Measurements from ENCODE around the gene MFN2.
"Not testable (repeated sequence)": the region's sequence is repeated elsewhere in the genome, so short reads cannot be mapped to it uniquely, and the experiment has no call there.

Gene MFN2

DNA sequence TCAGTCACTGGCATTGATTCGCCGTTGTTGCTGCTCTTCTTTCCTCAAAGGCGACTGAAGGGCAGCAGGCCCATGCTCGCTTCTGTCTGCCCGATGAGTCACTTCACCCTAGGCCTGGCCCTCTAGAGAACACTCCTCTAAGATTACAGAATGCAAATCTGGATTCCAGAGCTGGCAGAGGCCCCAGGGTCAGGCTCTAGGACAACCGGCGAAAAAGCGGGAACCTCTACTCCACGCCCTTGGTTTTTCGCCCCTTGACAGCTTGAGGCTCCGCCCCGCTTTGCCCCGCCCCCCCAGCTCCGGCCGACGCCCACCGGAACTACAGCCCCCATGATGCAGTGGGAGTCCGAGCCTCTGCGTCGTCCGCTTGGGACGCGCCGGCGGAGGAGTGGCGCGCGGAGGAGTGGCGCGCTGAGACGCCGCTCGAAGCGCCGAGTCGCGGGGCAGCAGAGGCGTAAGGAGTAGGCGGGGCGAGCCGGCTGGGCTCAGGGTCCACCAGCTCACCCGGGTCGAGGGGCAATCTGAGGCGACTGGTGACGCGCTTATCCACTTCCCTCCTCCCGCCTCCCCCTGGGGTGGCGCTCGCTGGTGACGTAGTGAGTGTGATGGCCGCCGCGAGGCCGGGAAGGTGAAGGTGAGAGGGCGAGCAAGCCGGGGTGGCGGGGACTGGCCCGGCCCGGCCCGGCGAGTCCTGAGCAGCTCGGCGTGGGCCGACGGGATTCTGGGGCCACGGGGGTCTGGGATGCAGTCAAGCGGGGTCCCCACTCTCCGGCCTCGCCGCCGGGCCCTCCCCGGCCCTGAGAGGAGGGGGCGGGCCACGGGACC is at the start of gene MFN2:
MFN2 (plus strand) TSS at position 594 of the 825 bp plus-strand sequence. CDS start 8,725 bp downstream, outside the sequence.
- peak; percentile 87 to 89 for DNase-seq (ENCODE audit: low read depth in 2 of 2)

DNA sequence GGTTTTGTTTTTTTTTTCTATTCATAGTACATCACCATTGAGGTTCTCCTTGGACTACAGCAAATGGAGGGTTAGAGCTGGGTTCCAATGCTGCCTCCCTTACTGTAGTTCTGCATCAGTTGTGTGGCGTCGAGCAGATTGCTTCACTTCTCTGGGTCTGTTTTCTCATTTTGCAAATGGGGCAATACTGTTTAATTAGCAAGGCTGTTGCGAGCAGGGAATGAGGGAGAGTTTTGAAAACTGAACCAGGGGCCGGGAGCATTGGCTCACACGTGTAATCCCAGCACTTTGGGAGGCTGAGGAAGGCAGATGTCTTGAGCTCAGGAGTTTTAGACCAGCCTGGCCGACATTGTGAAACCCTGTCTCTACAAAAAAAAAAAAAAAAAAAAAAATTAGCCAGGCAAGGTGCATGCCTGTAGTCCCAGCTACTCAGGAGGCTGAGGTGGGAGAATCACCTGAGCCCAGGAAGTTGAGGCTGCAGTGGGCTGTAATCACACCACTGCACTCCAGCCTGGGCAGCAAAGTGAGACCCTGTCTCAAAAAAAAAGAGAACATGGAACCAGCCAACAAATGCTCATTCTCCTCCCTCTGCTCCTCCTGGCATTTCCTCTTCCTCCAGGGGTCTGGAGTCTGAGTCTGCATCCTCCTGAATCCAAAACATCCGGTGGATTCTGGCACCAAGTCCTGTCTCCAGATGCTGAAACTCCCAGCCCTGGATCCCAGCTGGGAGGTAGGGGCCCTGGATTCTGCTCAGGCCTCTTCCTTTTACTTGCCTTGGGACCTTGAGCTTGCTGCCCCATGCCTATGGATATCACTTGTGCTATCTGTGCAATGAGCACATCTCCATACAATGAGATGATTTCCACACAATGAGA is 49.4 kb upstream of the MFN2 start:
- no peak for DNase-seq (ENCODE audit: low read depth in 2 of 2)

DNA sequence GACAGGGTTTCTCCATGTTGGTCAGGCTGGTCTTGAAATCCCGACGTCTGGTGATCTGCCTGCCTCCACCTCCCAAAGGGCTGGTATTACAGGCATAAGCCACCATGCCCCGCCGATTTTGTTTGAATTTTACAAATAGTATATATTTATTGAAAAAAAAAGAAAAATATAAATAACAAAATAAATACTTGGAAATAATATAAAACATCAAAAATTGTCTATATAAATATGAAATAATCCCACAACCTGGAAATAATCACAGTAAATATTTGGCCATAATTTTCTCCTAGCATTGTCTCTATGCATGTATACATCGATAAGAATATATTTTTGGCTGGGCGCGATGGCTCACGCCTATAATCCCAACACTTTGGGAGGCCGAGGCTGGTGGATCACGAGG is 48.4 kb upstream of the MFN2 start:
- DNase-seq (ENCODE audit: low read depth in 2 of 2), result no peak

DNA sequence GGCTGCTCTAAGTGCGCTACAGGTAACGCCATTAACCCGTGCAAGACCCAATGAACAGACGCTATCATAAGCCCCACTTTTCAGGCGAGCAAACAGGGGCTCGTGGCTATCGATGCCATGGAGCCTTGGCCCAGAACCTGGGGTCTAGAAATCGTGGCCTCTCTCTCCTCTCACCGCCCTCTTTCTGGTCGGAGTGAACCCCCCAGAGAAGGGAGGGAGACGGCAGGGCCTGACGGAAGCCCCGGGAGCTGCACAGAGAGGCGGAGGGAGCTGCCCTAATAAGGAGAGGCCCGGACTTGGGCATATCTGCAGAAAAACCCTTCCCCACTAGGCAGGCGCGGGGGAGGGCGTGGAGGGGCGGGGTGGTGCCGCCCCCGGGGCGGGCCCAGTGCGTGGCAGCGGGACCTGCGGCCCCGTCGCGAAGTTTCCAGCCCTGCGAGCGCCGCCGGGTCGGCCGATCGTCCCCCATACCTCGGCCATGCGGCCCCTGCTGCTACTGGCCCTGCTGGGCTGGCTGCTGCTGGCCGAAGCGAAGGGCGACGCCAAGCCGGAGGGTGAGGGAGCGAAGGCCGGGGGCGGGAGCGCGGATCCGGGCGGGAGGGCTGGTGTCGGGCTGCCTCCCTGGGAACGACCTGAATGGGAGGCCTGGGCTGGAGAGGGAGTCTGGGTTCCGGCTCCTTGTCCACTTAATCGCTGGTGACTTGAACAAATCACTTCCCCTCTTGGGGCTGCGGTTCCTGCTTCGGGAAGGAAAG is 45.8 kb upstream of the MFN2 start, which contains the start of gene PLOD1:
PLOD1 (plus strand) TSS at position 416 of the 755 bp plus-strand sequence; CDS start at position 479, 63 bp downstream.
- peak; percentile 65 to 68 for DNase-seq (ENCODE audit: low read depth in 2 of 2)

DNA sequence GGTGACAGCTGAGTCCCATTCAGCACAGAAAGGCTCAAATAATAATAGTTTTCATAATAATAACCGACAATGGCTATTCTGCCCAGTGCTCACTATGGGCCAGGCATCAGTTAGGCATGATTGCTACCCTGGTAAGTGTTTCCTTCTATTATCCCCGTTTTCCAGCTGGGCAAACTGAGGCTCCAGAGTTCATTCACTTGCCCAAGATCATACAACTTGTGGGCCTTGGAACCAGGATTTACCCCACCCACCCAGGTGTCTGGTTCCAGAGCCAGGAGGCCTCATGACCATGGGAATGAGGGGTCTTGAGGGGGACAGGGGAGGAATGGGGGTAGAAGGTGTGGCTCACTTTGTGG is 45.2 kb upstream of the MFN2 start:
- no peak for DNase-seq (ENCODE audit: low read depth in 2 of 2)

DNA sequence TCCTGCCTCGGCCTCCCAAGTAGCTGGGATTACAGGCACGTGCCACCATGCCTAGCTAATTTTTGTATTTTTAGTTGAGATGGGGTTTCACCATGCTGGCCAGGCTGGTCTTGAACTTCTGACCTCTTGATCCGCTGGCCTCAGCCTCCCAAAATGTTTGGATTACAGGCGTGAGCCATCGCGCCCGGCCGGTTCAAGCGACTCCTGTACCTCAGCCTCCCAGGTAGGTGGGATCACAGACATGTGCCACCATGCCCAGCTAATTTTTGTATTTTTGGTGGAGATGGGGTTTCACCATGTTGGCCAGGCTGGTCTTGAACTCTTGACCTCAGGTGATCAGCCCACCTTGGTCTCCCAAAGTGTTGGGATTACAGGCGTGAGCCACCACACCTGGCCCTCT is 44.5 kb upstream of the MFN2 start:
- not testable (repeated sequence) for DNase-seq (ENCODE audit: low read depth in 2 of 2)

DNA sequence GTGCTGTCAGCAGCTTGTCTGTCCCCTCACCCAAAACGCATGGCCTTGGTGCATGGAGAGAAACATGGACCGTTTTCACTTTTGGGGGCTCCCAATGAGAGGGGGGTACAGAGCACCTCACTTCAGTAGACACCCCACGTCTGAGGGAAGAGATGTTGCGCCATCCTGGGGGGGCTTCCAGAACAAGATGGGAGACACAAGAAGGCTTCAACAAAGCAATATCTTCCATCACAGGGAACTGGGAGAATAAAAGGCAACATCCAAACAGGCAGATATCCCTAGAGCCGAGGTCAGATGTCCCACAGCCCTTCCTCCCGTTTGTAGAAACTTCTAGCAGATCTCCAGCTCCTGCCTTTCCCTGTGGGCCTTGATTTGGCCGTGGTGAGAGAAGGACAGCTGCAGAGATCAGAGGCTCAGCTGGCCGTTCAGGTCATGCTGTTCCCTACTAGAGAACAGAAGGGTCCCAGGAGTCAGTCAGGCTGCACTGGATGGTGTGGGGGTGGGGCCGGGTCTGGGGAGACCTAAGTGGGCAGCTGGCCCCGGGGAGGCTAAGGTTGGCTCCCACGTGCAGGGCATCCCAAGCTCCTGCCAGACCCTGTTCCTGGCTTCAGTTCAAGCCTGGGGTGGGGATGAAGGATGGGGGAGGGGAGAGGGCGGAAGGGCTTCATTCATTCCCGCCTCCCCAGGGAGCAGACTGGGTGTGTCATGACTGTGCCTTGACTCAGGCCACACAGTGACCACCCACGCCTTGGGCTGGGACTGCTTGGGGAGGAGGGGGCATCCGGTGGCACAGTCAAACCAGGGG is 41.3 kb upstream of the MFN2 start:
- no peak for DNase-seq (ENCODE audit: low read depth in 2 of 2)

DNA sequence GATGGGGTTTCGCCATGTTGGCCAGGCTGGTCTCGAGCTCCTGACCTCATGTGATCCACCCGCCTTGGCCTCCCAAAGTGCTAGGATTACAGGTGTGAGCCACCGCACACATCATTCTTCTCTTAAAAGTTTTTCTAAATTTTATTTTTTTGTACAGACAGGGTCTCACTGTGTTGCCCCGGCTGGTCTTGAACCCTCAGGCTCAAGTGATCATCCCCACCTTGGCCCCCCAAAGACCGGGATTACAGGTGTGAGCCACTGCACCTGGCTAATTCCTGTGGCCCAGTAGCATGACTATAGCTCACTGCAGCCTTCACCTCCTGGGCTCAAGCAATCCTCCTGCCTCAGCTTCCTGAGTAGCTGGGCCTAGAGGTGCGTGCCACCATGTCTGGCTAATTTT is 40.5 kb upstream of the MFN2 start:
- not testable (repeated sequence) for DNase-seq (ENCODE audit: low read depth in 2 of 2)

DNA sequence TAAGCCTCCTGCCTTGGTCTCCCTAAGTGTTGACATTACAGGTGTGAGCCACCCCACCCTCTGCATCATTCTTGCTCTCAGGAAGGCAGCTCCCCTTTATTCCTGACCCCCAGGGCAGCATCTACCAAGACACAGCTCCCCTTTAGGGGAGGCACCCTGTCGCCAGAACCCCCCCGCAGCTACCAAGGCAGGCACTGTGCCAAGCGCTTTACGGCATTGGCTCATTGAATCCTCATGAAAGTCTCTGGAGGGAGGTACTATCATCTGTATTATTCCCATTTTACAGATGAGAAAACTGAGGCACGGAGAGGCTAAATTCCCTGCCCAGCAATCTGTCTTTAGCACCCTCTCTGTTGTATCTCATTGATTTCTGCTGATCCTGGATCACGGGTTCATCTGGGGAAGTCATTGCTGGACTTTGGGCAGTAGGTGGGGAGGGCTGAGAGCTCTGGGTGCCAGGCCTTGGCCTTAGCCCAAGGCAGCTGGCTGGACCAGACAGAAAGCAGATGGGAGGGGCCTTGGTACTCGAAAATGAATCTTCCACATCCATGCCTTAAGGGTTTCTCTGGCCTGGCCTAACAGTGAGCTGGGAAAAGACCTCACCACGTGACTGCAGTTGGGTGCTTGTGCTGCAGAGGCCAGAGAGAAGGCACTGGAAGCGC is 39.9 kb upstream of the MFN2 start:
- no peak for DNase-seq (ENCODE audit: low read depth in 2 of 2)

DNA sequence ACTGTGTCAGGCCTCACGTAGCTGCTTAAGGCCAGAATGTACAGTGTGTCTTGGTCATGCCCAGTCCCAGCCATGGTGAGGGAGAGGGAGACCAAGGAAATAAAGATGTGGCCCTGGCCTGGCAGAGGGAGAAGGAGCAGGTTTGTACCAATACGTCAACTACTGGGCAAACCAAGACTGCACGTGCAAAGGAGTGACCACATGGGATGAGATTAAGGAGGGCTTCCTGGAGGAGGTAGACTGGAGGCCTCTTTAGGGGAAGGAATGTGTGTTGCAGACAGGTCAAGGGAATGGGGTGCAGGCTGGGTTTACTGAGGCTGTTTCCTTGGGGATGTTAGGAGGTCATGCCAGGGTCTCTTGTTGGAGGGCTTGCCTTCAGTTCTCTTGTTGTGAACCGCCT is 38.0 kb upstream of the MFN2 start:
- no peak for DNase-seq (ENCODE audit: low read depth in 2 of 2)

DNA sequence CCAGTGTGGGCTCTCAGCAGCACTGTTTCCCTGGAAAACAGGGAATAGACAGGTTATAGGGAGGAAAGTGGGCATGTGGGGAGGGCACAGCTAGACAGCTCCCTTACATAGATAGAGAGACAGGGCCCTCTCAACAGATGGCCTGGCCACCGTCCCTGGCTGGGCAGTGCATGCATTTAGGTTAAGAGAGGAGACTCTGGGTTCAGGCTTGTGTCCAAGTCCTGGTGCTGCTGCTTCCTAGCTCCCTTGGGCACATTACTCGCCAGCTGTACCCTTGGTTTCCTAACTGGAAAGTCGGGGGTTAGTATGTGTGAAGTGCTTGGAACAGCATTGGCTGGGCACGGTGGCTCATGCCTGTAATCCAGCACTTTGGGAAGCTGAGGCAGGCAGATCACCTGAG is 36.6 kb upstream of the MFN2 start:
- no peak for DNase-seq (ENCODE audit: low read depth in 2 of 2)

DNA sequence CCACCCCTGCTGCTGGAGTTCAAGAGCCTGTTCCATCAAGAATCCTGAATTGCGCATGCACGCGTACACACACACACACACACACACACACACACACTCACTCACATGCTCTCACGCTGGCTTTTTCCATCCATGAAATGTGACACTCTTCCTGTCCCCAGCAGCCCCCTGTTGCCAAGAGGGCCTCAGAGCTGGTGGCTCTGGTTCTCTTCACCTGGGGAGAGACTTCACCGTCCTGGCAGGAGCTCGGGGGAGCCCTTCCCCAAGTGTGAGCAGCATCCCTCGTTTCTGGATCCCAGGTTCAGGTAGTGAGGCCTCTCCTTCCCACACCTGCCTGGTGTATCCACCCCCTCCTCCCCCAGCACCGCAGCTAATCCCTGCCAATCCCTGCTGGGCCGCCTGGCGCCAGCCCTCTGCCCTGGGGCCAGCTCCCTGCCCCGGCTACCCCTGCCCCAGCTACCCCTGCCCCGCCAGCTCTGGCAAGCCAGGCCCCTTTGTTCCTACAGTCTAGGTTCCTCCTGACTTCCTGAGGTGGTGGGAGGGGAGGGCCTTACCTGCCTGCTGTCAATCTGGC is 35.8 kb upstream of the MFN2 start:
- DNase-seq (ENCODE audit: low read depth in 2 of 2), result no peak

DNA sequence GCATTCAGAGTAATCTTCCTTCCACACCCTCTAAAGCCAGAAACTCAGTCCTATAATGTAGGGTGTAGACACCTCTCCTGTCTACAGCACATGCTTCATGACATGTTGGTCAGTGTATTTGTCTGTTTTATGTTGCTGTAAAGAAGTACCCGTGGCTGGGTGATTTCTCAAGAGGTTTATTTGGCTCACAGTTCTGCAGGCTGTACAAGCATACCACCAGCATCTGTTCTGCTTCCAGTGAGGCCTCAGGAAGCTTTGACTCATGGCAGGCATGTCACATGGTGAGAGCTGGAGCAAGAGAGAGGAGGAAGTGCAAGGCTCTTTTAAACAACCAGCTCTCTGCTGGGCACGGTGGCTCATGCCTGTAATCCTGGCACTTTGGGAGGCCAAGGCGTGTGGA is 33.6 kb upstream of the MFN2 start:
- DNase-seq (ENCODE audit: low read depth in 2 of 2), result no peak

DNA sequence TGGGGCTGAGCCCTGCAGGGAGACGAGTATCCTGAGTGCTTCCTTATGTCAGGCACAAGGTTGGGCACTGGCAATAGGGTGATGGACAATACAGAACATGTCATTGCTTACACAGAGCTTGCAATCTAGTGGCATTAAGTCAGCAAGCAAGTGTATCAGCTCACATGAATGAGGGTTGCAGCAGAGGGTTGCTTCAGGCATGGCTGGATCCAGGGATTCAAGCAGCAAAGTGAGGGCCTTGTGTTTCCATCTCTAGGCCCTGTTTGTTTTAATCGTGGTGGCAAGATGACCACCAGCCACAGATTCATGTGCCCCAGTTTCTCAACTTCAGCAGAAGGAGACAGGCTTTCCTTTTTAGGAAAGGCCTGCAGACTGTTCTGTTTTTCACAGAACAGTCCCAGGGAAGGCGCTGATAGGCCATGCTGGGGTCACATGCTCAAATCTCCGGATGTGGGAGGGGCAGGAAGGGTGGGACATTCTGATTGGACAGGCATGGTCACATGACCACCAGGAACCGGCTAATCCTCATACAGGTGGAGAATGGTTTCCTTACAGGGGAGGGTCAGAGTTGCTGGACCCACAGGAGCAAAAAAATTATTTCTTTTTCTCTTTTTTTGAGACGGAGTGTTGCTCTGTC is 31.3 kb upstream of the MFN2 start:
- no peak for DNase-seq (ENCODE audit: low read depth in 2 of 2)

DNA sequence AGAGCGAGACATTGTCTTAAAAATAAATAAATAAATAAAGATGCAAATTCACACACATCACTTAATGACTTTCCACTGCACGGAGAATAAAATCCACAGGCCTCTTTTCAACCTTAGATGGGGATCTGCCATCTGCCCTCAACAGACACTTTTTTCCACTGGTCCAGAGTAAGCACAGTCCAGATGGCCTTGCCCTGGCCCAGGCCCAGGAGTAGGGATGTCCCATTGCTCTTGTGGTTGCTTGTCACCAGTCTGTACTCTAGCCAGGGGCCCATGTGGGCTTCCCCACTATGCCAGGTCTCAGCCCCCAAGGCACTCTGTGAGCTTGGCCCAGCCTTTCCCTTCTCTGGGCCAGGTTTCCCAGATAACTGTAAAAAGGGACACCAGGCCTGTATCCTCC is 28.3 kb upstream of the MFN2 start:
- no peak for DNase-seq (ENCODE audit: low read depth in 2 of 2)

DNA sequence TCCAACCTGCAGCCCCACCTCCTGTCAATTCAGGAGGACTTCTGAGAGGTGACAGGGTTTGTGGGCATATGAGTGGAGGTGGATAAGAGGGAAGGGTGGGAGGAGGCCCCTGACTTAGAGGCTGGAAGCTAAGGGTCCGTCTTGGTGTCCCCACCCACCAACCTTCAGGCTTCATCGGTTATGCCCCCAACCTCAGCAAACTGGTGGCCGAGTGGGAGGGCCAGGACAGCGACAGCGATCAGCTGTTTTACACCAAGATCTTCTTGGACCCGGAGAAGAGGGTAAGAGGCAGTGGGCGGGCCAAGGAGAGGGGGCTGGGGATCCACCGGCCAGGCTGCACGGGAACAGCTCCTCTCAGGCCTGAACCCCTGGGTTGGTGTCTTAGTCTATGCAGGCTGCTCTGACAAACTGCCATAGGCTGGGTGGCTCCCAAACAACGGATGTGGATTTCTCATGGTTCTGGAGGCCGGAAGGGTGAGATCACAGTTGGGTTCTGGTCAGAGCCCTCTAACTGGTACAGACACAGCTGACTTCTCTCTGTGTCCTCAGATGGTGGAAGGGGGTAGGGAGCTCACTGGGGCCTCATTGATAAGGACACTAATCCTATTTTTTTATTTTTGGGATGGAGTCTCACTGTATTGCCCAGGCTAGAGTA is 27.7 kb upstream of the MFN2 start:
- DNase-seq (ENCODE audit: low read depth in 2 of 2), result no peak

DNA sequence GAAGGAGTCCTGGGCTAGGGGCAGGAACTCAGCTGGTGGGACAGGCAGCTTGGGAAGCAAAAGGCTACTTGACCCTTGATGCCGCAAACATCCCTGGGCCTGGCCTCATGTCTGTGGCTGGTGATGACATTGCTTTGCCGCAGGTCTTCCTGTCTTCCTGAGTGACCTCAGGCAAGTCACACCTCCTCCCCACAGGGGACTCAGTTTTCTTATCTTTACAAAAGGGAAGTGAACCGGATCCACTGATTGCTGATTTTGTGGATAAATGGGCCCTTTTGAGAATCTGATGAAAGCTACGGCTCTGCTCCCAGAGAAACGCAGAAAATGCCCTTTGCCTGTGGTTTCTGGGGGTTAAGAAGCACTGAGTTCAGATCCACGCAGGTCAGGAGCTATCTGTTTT is 25.0 kb upstream of the MFN2 start:
- DNase-seq (ENCODE audit: low read depth in 2 of 2), result no peak

DNA sequence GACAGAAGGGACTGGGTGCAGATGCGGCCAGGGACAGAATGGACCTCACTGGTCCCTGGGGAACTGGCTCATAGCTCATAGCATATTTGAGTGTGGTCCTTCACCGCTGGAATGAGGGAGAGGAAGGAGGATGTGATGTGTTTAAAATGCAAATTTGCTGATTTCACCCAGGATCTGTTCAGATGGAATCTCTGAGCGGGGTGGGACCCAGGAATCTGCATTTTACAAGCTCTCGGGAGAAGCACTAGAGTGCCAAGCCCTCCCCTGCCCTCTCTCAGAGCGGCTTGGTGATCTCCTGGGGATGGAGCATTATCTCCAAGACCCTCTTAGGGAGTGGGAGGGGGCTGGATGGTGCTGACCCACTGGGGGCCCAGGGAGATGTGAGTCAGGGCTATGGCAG is 22.8 kb upstream of the MFN2 start:
- DNase-seq (ENCODE audit: low read depth in 2 of 2), result no peak

DNA sequence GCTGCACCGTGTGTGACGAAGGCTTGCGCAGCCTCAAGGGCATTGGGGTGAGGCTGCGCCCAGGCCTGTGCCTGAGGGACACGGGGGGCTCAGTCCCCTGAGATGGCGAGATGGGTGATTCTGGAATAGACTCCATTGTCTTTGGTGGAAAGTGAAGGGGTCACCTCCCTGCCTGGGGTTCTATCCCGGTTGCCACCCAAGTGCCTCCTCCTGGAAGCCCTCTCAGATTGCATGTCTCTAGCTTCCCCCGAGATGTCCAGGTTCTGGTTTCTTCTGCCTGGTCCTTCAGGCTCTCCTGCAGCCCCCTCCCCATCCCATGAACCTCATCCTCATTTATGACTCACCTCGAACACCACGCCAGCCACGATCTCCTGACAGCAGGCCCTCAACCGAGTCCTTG is 22.3 kb upstream of the MFN2 start:
- DNase-seq (ENCODE audit: low read depth in 2 of 2), result no peak

Data from stimulated activated CD8-positive, alpha-beta memory T cell treated with anti-CD3 and anti-CD28 coated beads, Interleukin-15, amount 100 ng/mL, for 4 hours (primary cell).